Astrocyte (in vitro differentiated cells and primary cell): ENCODE data around the gene YTHDF1.

Experiments
- EZH2 ChIP-seq: IDR thresholded peaks from 2 replicates; pipeline ENCODE4 v1.6.1; 2012; ENCODE audit warnings: mild to moderate bottlenecking, low read length, inconsistent platforms; ENCODE audit not compliant: insufficient read depth
- TF ChIP-seq, protein P1 (sequence below): IDR thresholded peaks from 2 replicates; pipeline ENCODE4 v1.5.1; 2011; ENCODE audit warnings: low read depth, mild to moderate bottlenecking, inconsistent platforms, low read length, moderate library complexity; ENCODE audit not compliant: insufficient read depth

DNA sequence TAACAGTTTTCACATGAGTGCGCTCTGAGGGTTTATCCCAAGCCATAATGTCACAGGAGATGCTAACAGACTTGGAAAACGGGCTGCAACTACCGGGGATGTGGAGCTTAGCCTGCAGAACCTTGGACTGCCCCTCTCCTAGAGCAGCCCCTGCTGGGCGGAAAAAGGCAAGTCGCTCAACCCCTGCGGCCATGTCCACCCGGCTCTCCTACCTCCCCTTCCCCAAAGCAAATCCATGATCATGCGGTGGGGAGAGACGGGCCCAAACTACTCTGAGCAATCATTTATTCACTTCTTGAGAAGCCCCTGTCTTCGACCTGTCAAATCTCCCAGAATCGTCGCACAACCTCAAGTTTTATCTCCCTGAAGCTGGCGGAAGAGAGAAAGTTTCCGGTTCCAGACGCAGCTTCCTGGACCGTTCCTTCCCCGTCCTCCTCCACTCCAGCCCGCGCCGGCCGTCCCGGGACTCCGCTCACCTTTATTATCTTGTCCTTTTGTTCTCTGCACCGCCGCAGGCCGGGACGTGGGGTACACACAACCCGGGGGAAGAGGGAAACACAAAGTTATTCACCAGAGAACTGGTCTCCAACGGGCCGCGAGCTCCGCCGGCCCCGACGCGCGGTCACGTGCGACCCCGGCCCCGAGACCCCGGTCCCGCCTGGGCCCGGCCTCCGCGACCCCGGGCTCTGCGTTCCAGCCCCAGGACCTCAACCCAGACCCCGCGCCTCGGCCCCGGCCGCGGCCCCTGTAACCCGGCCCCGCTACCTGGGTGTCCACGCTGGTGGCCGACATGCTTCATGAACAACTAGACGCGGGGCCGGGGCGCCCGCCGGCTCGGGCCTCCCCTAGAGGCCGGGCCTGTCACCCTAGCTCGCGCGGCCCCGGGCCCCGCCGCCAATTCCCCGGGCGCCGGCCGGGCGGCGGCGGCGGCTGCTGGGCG is 560 bp downstream of the YTHDF1 start:
- TF ChIP-seq EZH2: no peak
- TF ChIP-seq, protein P1, sequence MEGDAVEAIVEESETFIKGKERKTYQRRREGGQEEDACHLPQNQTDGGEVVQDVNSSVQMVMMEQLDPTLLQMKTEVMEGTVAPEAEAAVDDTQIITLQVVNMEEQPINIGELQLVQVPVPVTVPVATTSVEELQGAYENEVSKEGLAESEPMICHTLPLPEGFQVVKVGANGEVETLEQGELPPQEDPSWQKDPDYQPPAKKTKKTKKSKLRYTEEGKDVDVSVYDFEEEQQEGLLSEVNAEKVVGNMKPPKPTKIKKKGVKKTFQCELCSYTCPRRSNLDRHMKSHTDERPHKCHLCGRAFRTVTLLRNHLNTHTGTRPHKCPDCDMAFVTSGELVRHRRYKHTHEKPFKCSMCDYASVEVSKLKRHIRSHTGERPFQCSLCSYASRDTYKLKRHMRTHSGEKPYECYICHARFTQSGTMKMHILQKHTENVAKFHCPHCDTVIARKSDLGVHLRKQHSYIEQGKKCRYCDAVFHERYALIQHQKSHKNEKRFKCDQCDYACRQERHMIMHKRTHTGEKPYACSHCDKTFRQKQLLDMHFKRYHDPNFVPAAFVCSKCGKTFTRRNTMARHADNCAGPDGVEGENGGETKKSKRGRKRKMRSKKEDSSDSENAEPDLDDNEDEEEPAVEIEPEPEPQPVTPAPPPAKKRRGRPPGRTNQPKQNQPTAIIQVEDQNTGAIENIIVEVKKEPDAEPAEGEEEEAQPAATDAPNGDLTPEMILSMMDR: peak; percentile 58
